Type B pancreatic cell (in vitro differentiated cells): Measurements from ENCODE around the gene PUS3. TPM values are rescaled to one million over a fixed set of nuclear protein-coding genes. Genes with fewer than 3 reads are reported as not detected.

Source experiments
- DNase-seq: peaks from one replicate; pipeline ENCODE4 v3.0.0; 2021; ENCODE audit warnings: mixed read lengths; ENCODE audit not compliant: unreplicated experiment; ENCODE audit errors: extremely low spot score
- H3K27ac Mint-ChIP-seq: 2 replicates; pipeline ENCODE4 v1.8.0; 2021; ENCODE audit warnings: mild to moderate bottlenecking, mixed read lengths
- H3K27me3 Mint-ChIP-seq: 2 replicates; pipeline ENCODE4 v1.8.0; 2021; ENCODE audit warnings: mixed read lengths
- H3K36me3 Mint-ChIP-seq: 2 replicates; pipeline ENCODE4 v1.8.0; 2021; ENCODE audit warnings: mixed read lengths
- H3K4me1 Mint-ChIP-seq: one replicate; pipeline ENCODE4 v1.8.0; 2021; ENCODE audit warnings: mixed read lengths; ENCODE audit not compliant: unreplicated experiment
- H3K4me3 Mint-ChIP-seq: 2 replicates; pipeline ENCODE4 v1.8.0; 2021; ENCODE audit warnings: mild to moderate bottlenecking, mixed read lengths
- H3K9me3 Mint-ChIP-seq: 2 replicates; pipeline ENCODE4 v1.8.0; 2021; ENCODE audit warnings: mixed read lengths
- CTCF ChIP-seq: fragments of 200-600 bp; sonication (generic); conservative IDR thresholded peaks from 2 replicates; pipeline ENCODE4 v1.5.0; 2021; ENCODE audit warnings: antibody characterized with exemption, mild to moderate bottlenecking
- total RNA-seq: library from RNA; stranded (reverse); gene quantifications from 2 replicates; pipeline ENCODE4 v1.2.1, GENCODE V29; 2021; ENCODE audit warnings: low replicate concordance

PUS3 gene
- total RNA-seq, 1 donor from 2014 or later = 13.5 TPM

DNA sequence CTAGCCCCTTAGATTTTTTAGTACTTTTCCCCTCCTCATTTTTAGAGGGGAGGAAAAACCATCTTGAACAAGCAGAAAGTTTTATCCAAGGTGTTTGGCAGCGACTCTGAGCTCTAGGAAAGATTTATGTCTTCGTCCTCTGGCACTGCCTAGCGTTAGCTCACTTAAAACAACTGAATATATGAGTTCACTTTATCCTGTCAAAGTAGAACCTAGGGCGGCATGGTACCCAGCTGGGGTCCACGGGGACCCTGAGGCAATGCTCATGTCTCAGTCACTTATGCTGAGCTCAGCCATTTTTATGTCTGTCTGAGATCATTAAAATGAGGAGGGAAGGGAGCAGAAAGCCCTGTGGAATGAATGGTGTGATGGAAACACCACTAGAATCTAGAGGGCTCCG lies 28.7 kb upstream of the PUS3 start:
- Mint-ChIP-seq H3K4me3 (no peak overlapping the region), H3K27ac (no peak overlapping the region), H3K4me1 (peaks cover 41% of the 10 kb centered on the region), H3K27me3 (peaks cover 2% of the 10 kb centered on the region), H3K9me3 (no peaks in the 10 kb centered on the region), H3K36me3 (no peaks in the 10 kb centered on the region)
- TF ChIP-seq CTCF = no peak
- no peak for DNase-seq

- Mint-ChIP-seq H3K27me3 (peaks cover 2% of the 10 kb centered on the region), H3K27ac (no peak overlapping the region), H3K36me3 (no peaks in the 10 kb centered on the region), H3K4me1 (peaks cover 39% of the 10 kb centered on the region), H3K4me3 (no peak overlapping the region), H3K9me3 (no peaks in the 10 kb centered on the region)
- TF ChIP-seq CTCF = no peak
- DNase-seq = no peak
Measured at GRCh38 chr11:125931116-125931515, 28.1 kb upstream of the PUS3 start.

GRCh38 chr11:125930076-125930450 lies 27.1 kb upstream of the PUS3 start:
- TF ChIP-seq CTCF = no peak
- no peak for DNase-seq
- H3K9me3 Mint-ChIP-seq = no peaks in the 10 kb centered on the region
- H3K27ac Mint-ChIP-seq = no peak overlapping the region
- no peak overlapping the region for H3K4me3 Mint-ChIP-seq
- H3K36me3 Mint-ChIP-seq = no peaks in the 10 kb centered on the region
- peaks cover 6% of the 10 kb centered on the region for H3K27me3 Mint-ChIP-seq
- peaks cover 36% of the 10 kb centered on the region for H3K4me1 Mint-ChIP-seq

DNA sequence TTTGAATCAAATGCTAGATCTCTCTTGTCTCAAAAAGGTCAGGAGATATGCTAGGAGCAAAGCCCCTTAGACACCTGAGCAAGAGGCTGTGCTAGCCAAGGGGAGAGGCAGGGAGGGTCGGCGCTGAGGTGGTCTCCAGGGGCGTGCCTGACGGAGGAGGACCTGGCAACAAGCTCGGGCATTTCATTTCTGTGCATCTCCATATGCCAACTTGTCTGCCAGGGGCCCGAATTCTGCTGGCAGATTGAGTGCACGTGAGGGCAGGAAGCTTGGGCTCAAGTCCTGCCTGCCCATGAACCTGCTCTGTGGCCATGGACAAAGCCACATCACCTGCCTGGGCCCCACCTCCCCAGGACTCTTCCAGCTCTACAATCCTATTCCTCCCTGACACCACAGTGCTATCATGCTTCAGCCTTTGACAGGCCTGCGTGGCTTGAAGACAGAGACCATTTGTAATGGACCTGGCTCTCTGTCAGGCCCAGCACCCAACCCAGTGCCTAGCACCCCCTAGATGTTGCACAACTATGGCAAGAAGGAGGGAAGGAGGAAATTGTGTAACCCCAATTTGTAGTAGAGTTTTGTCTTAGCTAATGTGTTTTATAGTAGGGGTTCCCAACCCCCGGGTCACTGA lies 26.6 kb upstream of the PUS3 start:
- DNase-seq = no peak
- TF ChIP-seq CTCF = no peak
- H3K9me3 Mint-ChIP-seq = no peaks in the 10 kb centered on the region
- H3K27ac Mint-ChIP-seq = no peak overlapping the region
- no peak overlapping the region for H3K4me3 Mint-ChIP-seq
- H3K27me3 Mint-ChIP-seq = peaks cover 6% of the 10 kb centered on the region
- no peaks in the 10 kb centered on the region for H3K36me3 Mint-ChIP-seq
- peaks cover 38% of the 10 kb centered on the region for H3K4me1 Mint-ChIP-seq

- Mint-ChIP-seq H3K9me3 (no peaks in the 10 kb centered on the region), H3K27ac (no peak overlapping the region), H3K4me3 (no peak overlapping the region), H3K27me3 (peaks cover 8% of the 10 kb centered on the region), H3K4me1 (peaks cover 33% of the 10 kb centered on the region), H3K36me3 (no peaks in the 10 kb centered on the region)
- TF ChIP-seq CTCF = no peak
- DNase-seq = peak; percentile 34
Measured at GRCh38 chr11:125926682-125927081, 23.7 kb upstream of the PUS3 start.

- peaks cover 8% of the 10 kb centered on the region for H3K27me3 Mint-ChIP-seq
Measured at GRCh38 chr11:125925804-125926203, 22.8 kb upstream of the PUS3 start.

More at GRCh38 chr11:125925804-125926203, 22.8 kb upstream of the PUS3 start:
- Mint-ChIP-seq H3K4me3 (no peak overlapping the region), H3K9me3 (no peaks in the 10 kb centered on the region), H3K27ac (no peak overlapping the region), H3K36me3 (no peaks in the 10 kb centered on the region), H3K4me1 (peaks cover 27% of the 10 kb centered on the region)
- no peak for TF ChIP-seq CTCF
- DNase-seq = no peak
